A549 (cell line): ENCODE results near the gene CTXN3.

Source experiments
- CTCF ChIP-seq: fragments of >200 bp; sonication (Bioruptor Twin); formaldehyde crosslinking; IDR thresholded peaks from 3 replicates; pipeline ENCODE4 v1.5.1; 2016
- ELK1 ChIP-seq: fragments of 150-350 bp; IDR thresholded peaks from 2 replicates; pipeline ENCODE4 v1.6.1; 2014; ENCODE audit warnings: low read depth, mild to moderate bottlenecking, low read length
- FOSL2 ChIP-seq, 2 experiments: fragments of 450-650 bp in 1 of 2; fragments of >200 bp in 1 of 2; sonication (Bioruptor Twin) in 1 of 2; formaldehyde crosslinking; IDR thresholded peaks; 2 replicates each; pipeline versions ENCODE4 v1.5.0 to v1.6.1; 2016 to 2020; ENCODE audit warnings: mild to moderate bottlenecking in 1 of 2, moderate library complexity in 1 of 2
- HDAC2 ChIP-seq: fragments of 200-600 bp; sonication (generic); IDR thresholded peaks from 2 replicates; pipeline ENCODE4 v1.6.1; 2016
- HMGXB4 ChIP-seq: fragments of 250-450 bp; sonication (Bioruptor Pico); IDR thresholded peaks from 2 replicates; pipeline ENCODE4 v1.5.0; 2021; ENCODE audit warnings: mild to moderate bottlenecking, moderate library complexity, borderline replicate concordance
- MAX ChIP-seq: IDR thresholded peaks from 2 replicates; pipeline ENCODE4 v1.6.1; 2012
- SREBF2 ChIP-seq: fragments of 450-650 bp; IDR thresholded peaks from 2 replicates; pipeline ENCODE4 v1.6.1; 2014; ENCODE audit warnings: mild to moderate bottlenecking, moderate library complexity
- USF2 ChIP-seq: fragments of 450-650 bp; IDR thresholded peaks from 2 replicates; pipeline ENCODE4 v1.6.1; 2014; ENCODE audit warnings: antibody characterized with exemption

- no peak for TF ChIP-seq HDAC2
- no peak for TF ChIP-seq FOSL2 (IDR thresholded peaks at IDR 0.05)
- TF ChIP-seq FOSL2 (CRISPR knock-in tag; IDR thresholded peaks at IDR 0.05): no peak
- no peak for TF ChIP-seq CTCF
- no peak for TF ChIP-seq HMGXB4 (CRISPR knock-in tag)
- no peak for TF ChIP-seq USF2
- no peak for TF ChIP-seq SREBF2
- TF ChIP-seq MAX: no peak
- no peak for TF ChIP-seq ELK1
These were observed 1.4 kb upstream of the CTXN3 start for GRCh38 chr5:127647361-127647958.
